NCI-H1417 treated with DMSO at 0.1 percent for 48 hours (cell line): Measurements from ENCODE around the gene GGCX.
"Not testable (repeated sequence)": the region's sequence is repeated elsewhere in the genome, so short reads cannot be mapped to it uniquely, and the experiment has no call there.

Experiments used
- DNase-seq: peaks from one replicate; lab custom pipeline; 2025; lab: John Stamatoyannopoulos, UW

Gene GGCX

DNA sequence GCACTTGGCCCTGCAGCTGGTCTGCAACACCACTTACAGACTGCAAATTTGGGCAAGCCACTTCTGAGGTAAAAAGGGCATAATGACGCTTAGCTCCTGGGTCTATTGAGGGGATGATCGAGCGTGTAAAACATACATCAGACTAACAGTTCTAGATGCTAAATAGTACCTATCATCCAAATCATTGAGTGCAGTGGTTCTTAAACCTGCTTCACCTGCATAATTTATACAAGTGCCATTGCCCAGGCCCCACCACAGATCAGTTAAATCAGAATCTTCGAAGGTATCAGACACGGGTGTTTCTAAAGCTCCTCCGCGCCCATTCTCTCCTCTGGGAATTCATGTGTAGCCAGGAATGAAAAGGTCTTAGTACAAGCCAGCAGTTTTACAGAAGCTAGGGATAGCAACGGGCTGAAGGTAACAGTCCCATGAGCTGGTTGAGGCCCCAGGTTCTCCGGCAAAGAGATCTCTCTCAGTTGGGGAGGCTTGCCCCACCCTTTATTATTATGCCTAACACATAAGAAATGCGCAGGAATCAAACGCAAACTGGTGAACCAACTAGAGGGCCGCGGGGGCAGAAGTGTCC lies 33.5 kb upstream of the GGCX start:
- DNase-seq, result no peak

- DNase-seq, result no peak
Observed at GRCh38 chr2:85593023-85593422, 31.7 kb upstream of the GGCX start.

- DNase-seq, result not testable (repeated sequence)
Observed at GRCh38 chr2:85592299-85592698, 31.0 kb upstream of the GGCX start.

- no peak for DNase-seq
Observed at GRCh38 chr2:85591563-85591962, 30.3 kb upstream of the GGCX start.

DNA sequence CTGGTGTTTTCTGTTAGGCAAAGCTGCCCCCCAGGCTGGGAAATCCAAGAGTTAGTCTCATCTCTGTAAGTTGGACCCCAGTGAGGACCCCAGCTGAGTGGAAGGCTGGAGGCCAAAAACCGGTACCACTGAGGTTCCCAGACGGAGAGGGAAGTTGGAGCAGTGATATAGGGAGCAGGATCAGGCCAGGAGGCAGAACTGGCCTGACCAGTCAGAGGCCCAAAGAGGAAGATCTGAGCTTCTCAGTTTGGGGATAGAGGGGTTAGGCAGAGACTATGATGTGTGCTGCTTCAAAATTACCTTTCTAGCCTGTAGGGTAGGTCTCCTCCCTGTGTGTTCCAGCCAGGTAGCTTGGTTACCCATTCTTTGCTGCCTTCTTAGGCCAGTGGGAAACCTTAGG lies 29.7 kb upstream of the GGCX start:
- DNase-seq, result no peak

DNA sequence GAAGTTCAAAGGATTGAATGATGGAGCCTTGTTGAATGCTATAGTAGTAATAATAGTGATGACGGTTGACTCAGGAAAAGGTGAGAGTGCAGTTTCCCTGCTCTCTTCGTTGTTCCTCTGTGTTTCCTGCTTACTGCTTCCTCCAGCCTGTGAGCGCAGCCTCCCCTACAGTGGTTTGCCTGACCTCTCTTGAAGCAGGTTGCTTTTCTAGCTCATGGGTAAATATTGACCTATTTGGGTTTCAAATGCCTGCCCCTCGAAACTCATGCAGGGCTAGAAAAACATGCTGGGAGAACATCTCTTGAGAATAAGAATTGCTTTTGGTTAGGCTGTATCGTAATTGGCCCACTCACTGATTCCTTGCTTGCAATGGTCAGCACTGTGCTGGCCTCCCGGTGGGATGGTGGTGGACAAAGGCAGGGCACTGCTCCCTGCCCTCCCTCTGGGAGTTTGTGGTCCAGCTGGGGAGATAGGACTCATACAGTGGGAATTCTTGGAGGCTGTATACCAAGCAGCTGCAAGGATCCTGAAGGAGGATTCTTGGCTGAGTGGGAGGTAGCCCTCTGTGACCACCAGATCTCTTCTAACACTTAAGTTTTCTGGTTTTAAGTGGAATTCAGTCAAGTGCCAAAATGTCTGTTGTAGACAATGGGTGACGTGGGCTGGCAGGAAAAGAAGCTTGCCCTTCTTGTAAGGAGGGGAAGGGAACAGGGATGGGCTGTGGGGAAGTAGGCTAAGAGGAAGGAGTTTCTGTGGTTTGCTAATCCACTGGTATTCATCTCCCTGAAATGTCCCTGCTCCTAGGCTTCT lies 28.9 kb upstream of the GGCX start:
- DNase-seq, result no peak

- no peak for DNase-seq
Observed at GRCh38 chr2:85589181-85589580, 27.9 kb upstream of the GGCX start.

DNA sequence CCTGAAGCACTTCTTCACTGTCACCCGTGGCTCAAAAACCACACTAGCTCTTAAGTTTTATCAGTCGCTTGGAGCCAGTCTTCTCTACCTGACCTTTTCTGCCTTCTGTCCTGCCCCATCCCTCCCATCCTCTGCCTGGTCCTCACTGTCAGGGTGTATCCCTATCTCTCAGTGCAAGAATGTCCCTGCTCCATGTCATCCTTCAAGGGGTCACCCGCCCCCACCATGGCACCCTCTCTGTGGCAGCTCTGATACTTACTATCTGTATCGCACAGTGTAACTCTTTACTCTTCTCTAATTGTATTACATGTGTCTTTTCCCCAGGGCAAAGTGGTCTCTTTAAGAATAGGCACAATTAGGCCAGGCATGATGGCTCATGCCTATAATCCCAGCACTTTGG lies 27.4 kb upstream of the GGCX start:
- DNase-seq, result no peak

DNA sequence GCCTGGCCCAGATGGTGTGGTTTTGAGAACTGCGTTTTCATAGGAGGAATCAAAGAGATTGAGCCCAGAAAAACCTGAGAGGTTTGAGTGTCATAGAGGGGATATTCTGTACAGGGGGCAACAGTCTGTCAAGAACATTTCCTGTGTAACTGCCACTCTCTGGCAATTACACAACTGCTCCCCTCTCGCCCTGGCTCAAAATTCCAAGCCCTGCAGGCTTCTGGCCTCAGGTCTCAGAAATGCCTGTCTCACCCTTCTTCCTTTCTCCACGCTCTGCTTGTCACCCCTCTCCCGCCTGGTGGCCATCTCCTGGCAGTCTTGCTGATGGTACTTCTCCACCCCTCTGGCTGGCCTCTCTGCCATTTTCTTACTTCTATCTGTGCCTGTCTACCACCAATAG lies 26.9 kb upstream of the GGCX start:
- DNase-seq, result no peak

- DNase-seq, result no peak
Observed at GRCh38 chr2:85585781-85586105, 24.4 kb upstream of the GGCX start.

GRCh38 chr2:85584857-85585780 lies 23.8 kb upstream of the GGCX start:
- no peak for DNase-seq

- no peak for DNase-seq
Observed at GRCh38 chr2:85584354-85584856, 23.1 kb upstream of the GGCX start, which contains the start of gene VAMP5. Gene VAMP5 (plus strand): TSS chr2:85584431. CDS start chr2:85584491, 60 bp downstream.

- DNase-seq, result no peak
Observed at GRCh38 chr2:85583667-85584353, 22.5 kb upstream of the GGCX start.

DNA sequence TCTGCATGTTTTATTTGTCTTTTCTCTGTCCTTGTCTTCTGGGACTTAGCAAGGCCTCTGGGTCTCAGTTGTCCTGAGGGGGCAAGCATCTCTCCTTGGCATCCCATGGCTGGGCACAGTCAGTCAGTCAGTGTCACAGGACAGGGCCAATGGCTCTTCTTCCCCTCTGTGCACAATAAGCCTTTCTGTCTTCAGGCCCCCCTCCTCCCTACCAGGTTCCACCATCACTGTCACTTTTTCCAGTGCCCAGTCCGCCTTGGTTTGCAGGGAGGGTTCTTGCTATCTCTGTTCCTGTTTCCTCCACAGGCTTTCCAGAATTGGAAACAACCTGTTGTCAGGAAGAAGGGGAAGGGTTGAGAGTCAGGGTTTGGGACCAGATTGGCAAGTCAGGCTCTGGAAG lies 21.2 kb upstream of the GGCX start:
- no peak for DNase-seq

DNA sequence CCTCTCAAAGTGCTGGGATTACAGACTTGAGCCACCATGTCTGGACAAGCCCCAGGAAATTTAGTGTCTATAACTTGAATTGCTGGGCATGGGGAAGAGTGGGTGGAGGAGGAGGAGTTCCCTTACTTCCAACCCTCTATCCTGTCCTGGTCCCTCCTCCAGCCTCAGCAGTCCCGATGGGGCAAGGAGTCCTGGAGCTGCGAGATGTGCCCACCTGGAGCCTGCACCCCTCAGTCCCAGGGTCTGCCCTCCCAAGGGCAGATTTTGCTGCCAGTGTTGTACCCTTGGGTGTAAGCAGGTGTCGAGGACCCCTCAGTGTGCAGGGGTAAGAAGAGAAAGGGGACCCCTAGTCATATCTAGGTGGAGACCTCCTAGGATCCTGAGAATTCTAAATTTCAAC lies 18.9 kb upstream of the GGCX start:
- no peak for DNase-seq

DNA sequence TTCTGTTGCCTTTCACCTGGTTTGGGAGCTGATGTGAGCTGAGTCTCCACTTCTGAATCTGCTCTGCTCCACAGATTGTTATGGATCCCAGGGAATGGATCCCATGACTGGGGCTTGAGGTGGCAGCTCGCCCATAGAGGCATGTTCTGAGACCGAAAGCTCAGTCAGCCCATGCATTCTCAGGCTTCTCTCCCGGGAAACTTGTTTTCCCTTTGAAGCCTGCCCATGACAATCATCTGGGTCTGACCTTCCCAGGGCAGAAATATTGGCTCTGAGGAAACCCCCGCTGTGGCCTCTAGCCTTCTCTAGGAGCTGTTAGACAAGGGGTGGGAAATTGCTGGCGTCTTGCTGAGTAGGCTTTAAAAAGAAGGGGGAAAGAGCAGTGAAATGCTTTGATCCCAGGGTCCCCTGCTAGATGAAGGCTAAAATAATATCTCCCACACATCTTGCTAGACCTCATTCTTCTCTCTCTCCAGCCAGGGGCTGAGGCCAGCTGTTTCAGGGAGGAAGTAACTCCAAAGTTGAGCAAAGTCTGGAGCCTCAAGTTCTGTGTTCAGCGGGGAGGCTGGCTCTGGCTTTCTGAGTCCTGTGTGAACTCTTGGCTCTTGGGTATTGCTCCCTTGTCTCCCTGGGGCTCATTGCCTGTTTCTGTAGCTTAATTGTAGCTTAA lies 18.1 kb upstream of the GGCX start:
- no peak for DNase-seq

DNA sequence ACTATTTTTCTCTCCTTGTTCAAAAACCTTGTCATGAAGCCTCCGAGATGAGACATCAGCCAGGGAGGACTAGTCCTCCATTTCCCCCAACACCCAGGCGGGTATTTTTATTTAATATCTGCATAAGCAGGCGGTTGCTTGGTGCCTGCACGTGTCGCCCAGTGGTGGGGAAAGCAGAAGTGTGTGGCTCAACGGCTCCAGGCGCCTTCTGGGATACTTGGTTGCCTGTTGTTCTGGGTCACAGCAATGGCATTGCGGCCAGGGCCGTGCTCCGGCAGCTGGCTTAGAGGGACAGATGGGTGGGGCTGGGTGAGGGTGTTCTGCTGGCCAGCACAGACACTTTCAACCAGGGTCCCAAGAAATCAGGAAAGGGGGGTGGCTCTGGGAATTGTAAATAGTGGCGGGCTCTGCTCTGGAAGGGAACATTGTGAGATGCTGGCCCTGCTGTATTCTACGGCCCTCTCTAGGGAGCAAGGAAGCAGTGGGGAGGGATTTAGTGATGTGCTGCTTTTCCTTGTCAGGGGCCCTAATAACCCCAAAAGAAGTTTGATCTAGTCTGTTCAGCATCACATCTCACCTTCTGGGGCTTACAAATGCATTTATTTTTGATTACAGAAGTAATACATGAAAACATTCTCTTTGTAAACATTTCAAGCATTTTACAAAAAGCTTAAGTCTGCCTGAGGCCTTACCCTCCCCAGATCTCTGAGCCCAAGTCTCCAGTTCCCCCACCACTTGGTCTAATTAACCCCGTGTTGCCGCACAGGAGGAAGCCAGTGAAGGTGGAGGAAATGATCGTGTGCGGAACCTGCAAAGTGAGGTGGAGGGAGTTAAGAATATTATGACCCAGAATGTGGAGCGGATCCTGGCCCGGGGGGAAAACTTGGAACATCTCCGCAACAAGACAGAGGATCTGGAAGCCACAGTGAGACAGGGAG lies 17.2 kb upstream of the GGCX start:
- DNase-seq, result no peak

- DNase-seq, result no peak
Observed at GRCh38 chr2:85577386-85578242, 16.3 kb upstream of the GGCX start, which contains the start of gene VAMP8. Gene VAMP8 (plus strand): TSS chr2:85577586. CDS start chr2:85577647, 61 bp downstream.

- DNase-seq, result no peak
Observed at GRCh38 chr2:85577063-85577385, 15.7 kb upstream of the GGCX start.
